ENCODE results near the gene MAST3. TPM values are rescaled to one million over a fixed set of nuclear protein-coding genes. Genes with fewer than 3 reads are reported as not detected.

MAST3 gene
- total and polyA plus RNA-seq, 2 of the 13 experiments (the other 11 are each of a cell fraction or from before 2014, with no cell fraction given): 4.1 to 4.6 TPM

GRCh38 chr19:18097217-18097992 lies at the start of gene MAST3 (continued):
- TF ChIP-seq BCLAF1 (IDR thresholded peaks at IDR 0.05): no peak
- TF ChIP-seq, protein P1, sequence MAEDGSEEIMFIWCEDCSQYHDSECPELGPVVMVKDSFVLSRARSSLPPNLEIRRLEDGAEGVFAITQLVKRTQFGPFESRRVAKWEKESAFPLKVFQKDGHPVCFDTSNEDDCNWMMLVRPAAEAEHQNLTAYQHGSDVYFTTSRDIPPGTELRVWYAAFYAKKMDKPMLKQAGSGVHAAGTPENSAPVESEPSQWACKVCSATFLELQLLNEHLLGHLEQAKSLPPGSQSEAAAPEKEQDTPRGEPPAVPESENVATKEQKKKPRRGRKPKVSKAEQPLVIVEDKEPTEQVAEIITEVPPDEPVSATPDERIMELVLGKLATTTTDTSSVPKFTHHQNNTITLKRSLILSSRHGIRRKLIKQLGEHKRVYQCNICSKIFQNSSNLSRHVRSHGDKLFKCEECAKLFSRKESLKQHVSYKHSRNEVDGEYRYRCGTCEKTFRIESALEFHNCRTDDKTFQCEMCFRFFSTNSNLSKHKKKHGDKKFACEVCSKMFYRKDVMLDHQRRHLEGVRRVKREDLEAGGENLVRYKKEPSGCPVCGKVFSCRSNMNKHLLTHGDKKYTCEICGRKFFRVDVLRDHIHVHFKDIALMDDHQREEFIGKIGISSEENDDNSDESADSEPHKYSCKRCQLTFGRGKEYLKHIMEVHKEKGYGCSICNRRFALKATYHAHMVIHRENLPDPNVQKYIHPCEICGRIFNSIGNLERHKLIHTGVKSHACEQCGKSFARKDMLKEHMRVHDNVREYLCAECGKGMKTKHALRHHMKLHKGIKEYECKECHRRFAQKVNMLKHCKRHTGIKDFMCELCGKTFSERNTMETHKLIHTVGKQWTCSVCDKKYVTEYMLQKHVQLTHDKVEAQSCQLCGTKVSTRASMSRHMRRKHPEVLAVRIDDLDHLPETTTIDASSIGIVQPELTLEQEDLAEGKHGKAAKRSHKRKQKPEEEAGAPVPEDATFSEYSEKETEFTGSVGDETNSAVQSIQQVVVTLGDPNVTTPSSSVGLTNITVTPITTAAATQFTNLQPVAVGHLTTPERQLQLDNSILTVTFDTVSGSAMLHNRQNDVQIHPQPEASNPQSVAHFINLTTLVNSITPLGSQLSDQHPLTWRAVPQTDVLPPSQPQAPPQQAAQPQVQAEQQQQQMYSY (CRISPR knock-in tag; IDR thresholded peaks at IDR 0.05): no peak
- peak; percentile 99 for TF ChIP-seq ZMYM3 (CRISPR knock-in tag; IDR thresholded peaks at IDR 0.05)
- no peak for TF ChIP-seq ZNF784 (CRISPR knock-in tag; IDR thresholded peaks at IDR 0.05; ENCODE audit: borderline replicate concordance)
- TF ChIP-seq MED1 (CRISPR knock-in tag; IDR thresholded peaks at IDR 0.05): no peak
- no peak for TF ChIP-seq ZBTB42 (CRISPR knock-in tag; IDR thresholded peaks at IDR 0.05)
- TF ChIP-seq GTF2F1 (IDR thresholded peaks at IDR 0.05; ENCODE audit: low read length): no peak
- TF ChIP-seq NPAS2 (CRISPR knock-in tag; IDR thresholded peaks at IDR 0.05; ENCODE audit: borderline replicate concordance): no peak
- peak; percentile 65 for TF ChIP-seq SP4 (CRISPR knock-in tag; IDR thresholded peaks at IDR 0.05)
- TF ChIP-seq SAP130 (CRISPR knock-in tag; IDR thresholded peaks at IDR 0.05; ENCODE audit: low read depth): peak; percentile 40; the same call in 1 of the 2 replicates
- TF ChIP-seq ZBTB8A (CRISPR knock-in tag; IDR thresholded peaks at IDR 0.05; ENCODE audit: borderline replicate concordance, low read depth): no peak
- no peak for TF ChIP-seq ZNF747 (CRISPR knock-in tag; IDR thresholded peaks at IDR 0.05; ENCODE audit: borderline replicate concordance)
- peak; percentile 25; the same call in 1 of the 2 replicates for TF ChIP-seq SALL1 (CRISPR knock-in tag; IDR thresholded peaks at IDR 0.05)
- TF ChIP-seq ADNP (CRISPR knock-in tag; IDR thresholded peaks at IDR 0.05): peak; percentile 83; the same call in 1 of the 2 replicates
- no peak for TF ChIP-seq ZNF383 (CRISPR knock-in tag; IDR thresholded peaks at IDR 0.05; ENCODE audit: borderline replicate concordance)
- no peak for TF ChIP-seq ZNF619 (CRISPR knock-in tag; IDR thresholded peaks at IDR 0.05)
- TF ChIP-seq SP5 (CRISPR knock-in tag; IDR thresholded peaks at IDR 0.05; ENCODE audit: borderline replicate concordance, low read depth): no peak
- no peak for TF ChIP-seq IRX3 (CRISPR knock-in tag; IDR thresholded peaks at IDR 0.05; ENCODE audit: borderline replicate concordance, low read depth)
- no peak for TF ChIP-seq CREM (IDR thresholded peaks at IDR 0.05)
- no peak for TF ChIP-seq CREM (CRISPR knock-in tag; IDR thresholded peaks at IDR 0.05)
- 0 out of 2 replicates have a peak, but pooled peaks have one; percentile 22 for TF ChIP-seq SIX4 (CRISPR knock-in tag; IDR thresholded peaks at IDR 0.05)
- TF ChIP-seq NFYC (CRISPR knock-in tag; IDR thresholded peaks at IDR 0.05): 0 out of 2 replicates have a peak, but pooled peaks have one; percentile 22
- TF ChIP-seq ETS1 (CRISPR knock-in tag; IDR thresholded peaks at IDR 0.05): 0 out of 2 replicates have a peak, but pooled peaks have one; percentile 38

All from HepG2 (cell line).